LNCAP (cell line): ENCODE data around the gene VNN1.

Experiments
- CTCF ChIP-seq: fragments of 450-650 bp; IDR thresholded peaks from 2 replicates; pipeline ENCODE4 v1.5.1; 2017; ENCODE audit warnings: mild to moderate bottlenecking

The VNN1 gene

DNA sequence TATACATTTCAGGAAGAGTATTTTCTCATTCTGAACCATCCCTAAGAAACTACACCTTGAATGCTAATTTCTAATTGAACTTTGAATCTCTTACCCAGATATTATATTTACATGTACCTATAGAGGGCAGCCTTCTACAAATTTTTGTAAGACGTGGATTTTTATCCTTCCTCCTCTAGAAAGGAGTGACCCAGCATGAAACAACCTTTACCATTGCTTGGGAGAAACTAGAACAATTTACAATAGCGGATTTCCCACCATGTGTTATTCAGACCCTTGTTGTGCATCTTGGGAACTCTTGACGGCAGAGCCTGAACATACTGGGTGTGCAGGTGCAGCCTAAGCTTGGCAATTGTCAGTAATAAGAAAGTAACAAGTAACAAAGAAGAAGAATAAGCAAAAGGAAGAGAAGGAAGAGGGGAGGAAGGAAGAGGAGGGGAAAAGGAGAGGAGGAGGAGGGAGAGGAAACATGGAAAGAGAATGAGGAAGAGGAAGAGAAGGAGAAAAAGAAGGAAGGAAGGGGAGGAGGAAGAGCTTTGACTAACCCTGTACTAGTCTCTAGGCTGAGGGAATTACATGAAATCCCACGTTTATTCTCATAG is 44.1 kb downstream of the VNN1 start:
- TF ChIP-seq CTCF, result peak; percentile 52; the same call in 1 of the 2 replicates

DNA sequence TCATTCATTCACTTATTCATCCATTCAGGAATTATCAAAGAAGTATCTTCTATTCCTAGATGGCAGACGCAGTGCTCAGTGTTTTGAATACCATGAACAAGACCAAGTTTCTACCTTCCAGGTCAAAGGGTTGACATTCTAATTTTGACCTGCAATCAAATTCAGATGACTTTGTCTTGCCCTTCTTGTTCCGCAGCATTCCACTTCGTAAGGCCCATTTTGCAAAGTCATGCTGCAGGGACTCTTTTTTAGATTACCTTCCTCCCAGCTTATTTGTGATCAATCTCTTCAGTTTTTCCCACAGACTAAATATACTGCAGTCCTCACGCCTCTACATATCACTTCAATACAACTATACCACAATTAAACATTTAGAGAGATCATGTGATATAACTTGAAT is 47.7 kb downstream of the VNN1 start:
- TF ChIP-seq CTCF, result no peak

DNA sequence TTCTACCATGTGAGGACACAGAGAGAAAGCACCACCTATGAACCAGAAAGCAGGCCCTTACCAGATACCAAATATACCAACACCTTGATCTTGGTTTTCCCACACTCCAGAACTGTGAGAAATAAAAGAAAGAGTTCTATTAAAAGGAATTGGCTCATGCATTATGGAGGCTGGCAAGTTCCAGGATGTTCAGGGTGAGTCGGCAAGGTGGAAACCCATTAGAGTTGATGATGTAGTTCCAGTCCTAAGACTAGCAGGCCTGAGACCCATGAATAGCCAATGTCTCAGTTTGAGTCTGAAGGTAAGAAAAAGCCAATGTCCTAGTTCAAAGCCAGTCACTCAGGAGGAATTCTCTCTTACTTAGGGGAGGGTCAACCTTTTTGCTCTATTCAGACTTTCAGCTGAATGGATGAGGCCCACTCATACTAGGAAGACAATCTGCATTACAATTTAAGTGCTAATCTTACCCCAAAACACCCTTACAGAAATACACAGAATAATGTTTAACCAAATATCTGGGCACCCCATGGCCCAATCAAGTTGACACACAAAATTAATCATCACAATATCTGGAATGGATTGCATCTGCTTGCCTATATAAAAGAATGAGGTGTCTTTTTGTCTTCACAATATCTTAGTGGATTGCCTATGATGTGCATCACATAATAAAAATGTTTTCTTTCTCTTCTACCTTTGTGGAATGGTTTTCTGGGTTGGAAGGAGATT is 49.4 kb downstream of the VNN1 start:
- TF ChIP-seq CTCF, result no peak

- TF ChIP-seq CTCF, result no peak
Measured at GRCh38 chr6:132663661-132664060, 50.2 kb downstream of the VNN1 start.

DNA sequence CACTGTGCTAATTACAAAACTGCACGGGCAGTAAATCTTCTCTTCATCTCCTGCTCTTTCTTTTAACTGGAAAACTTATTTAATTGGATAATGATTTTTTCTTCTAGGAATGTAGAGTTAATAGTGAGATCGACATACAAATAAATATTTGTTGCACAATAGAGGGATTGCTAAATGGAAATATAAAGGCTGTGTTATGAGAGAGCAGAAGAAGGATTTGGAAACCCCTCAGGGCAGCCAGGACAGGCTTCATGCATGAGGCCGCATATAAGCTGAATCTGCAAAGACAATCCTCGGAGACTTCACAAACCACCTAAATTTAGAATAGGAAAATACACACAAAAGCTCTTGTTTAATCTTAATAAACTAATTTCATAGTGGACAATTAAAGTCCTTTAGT is 51.9 kb downstream of the VNN1 start:
- no peak for TF ChIP-seq CTCF

GRCh38 chr6:132659082-132659481 is 54.8 kb downstream of the VNN1 start, which contains the start of gene TAAR1:
TSS of gene TAAR1 (minus strand) at chr6:132659182. CDS start at chr6:132646003, 13,179 bp downstream.
- TF ChIP-seq CTCF, result no peak

GRCh38 chr6:132651062-132651461 is 62.8 kb downstream of the VNN1 start:
- TF ChIP-seq CTCF, result no peak
